ENCODE results near the gene SLC34A3.

The SLC34A3 gene

DNA sequence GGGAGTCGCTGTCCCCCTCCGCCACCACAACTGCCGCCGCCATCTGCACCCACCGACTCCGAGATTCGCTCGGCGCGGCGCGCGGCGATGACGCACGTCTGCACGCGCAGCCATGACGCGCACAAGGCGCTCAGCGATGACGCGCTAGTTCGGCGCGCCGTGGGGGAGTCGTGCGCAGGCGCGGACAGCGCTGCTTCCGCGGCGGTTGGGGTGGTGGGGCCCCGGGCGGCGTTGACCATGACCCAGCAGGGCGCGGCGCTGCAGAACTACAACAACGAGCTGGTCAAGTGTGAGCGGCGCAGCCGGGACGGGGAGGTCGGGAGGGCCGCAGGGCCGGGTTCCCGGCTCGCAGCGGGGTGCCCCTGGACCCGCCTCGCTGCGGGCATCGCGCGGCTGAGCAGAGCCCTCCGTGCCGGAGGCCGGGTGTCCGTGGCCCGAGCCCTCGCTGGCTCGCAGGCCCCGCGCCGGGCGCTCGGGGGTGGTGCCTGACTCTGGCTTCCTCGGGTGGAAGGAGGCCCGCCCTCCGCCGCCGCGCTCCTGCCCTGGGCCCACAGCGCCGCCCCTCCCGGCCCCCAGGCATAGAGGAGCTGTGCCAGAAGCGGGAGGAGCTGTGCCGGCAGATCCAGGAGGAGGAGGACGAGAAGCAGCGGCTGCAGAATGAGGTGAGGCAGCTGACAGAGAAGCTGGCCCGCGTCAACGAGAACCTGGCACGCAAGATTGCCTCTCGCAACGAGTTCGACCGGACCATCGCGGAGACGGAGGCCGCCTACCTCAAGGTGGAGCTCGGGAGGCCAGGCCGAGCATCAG is 42.0 kb upstream of the SLC34A3 start, which contains the start of the genes ANAPC2 and SSNA1:
TSS of gene ANAPC2 (minus strand) at position 71 of the 807 bp plus-strand sequence. CDS start at position 43, 28 bp downstream.
TSS of gene SSNA1 (plus strand) at position 187 of the 807 bp plus-strand sequence. CDS start at position 238, 51 bp downstream.
- H3K9me3 ChIP-seq (ENCODE audit: control insufficient read depth, insufficient read depth, low read length) = no peaks in the 10 kb centered on the region
- DNase-seq (ENCODE audit: low read depth, low spot score) = peak; percentile 85
- H3K27ac ChIP-seq (ENCODE audit: low read length) = no peak within 1 kb of the TSS
- peak within 1 kb of the TSS; percentile 95 for H3K4me3 ChIP-seq (ENCODE audit: low read length)
- no CpG with 5 or more reads among the region's 98 CpGs for WGBS (ENCODE audit: insufficient coverage, insufficient read length)
- no peaks in the 10 kb centered on the region for H3K27me3 ChIP-seq (ENCODE audit: control insufficient read depth, insufficient read depth, low read length)
- H3K36me3 ChIP-seq (ENCODE audit: control insufficient read depth, insufficient read depth, low read length) = peaks cover 11% of the 10 kb centered on the region
- H3K4me1 ChIP-seq (ENCODE audit: control insufficient read depth, insufficient read depth, low read length) = peaks cover 6% of the 10 kb centered on the region; the same call in 1 of the 2 replicates

GRCh38 chr9:137189297-137190295 is 41.1 kb upstream of the SLC34A3 start:
- WGBS (ENCODE audit: insufficient coverage, insufficient read length) = no CpG with 5 or more reads among the region's 23 CpGs
- H3K4me1 ChIP-seq (ENCODE audit: control insufficient read depth, insufficient read depth, low read length) = peaks cover 6% of the 10 kb centered on the region
- no peak overlapping the region for H3K27ac ChIP-seq (ENCODE audit: low read length)

DNA sequence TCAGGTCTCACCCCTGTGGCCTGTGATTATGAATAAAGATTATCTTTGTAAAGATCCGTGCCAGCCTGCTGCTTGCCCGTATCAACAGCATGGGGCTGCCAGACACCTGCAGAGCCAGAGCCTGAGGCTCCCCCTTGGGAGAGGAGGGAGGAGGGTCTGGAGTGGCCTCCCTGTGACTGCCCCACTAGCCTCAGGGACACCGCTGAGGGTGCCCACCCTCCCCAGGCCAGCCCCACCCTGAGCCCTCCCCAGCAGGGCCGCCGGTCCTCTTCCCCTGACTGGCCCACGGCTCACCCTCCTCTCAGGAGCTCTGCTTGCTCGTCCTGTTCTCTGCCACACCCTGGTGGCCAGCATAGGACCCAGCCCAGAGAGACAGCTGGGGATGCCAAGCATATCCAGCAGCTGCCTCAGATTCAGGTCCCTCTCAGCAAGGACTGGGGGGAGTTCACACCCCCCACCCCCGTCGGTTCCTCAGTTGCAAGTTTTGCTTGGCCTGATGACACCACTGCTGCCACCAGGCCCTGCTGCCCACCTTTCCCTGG is 40.3 kb upstream of the SLC34A3 start:
- Histone ChIP-seq H3K27me3 (ENCODE audit: control insufficient read depth, insufficient read depth, low read length) (no peaks in the 10 kb centered on the region), H3K27ac (ENCODE audit: low read length) (no peak overlapping the region), H3K4me3 (ENCODE audit: low read length) (no peak overlapping the region), H3K4me1 (ENCODE audit: control insufficient read depth, insufficient read depth, low read length) (peaks cover 7% of the 10 kb centered on the region), H3K36me3 (ENCODE audit: control insufficient read depth, insufficient read depth, low read length) (0 out of 2 replicates have a peak, but pooled peaks cover 3% of the 10 kb centered on the region), H3K9me3 (ENCODE audit: control insufficient read depth, insufficient read depth, low read length) (no peaks in the 10 kb centered on the region)
- DNase-seq (ENCODE audit: low read depth, low spot score) = no peak
- no CpG with 5 or more reads among the region's 9 CpGs for WGBS (ENCODE audit: insufficient coverage, insufficient read length)

More at GRCh38 chr9:137189297-137190295, 41.1 kb upstream of the SLC34A3 start:
- Histone ChIP-seq H3K27me3 (ENCODE audit: control insufficient read depth, insufficient read depth, low read length) (no peaks in the 10 kb centered on the region), H3K36me3 (ENCODE audit: control insufficient read depth, insufficient read depth, low read length) (peaks cover 9% of the 10 kb centered on the region; the same call in 1 of the 2 replicates), H3K9me3 (ENCODE audit: control insufficient read depth, insufficient read depth, low read length) (no peaks in the 10 kb centered on the region), H3K4me3 (ENCODE audit: low read length) (peak overlapping the region; percentile 95; the same call in 1 of the 2 replicates)
- DNase-seq (ENCODE audit: low read depth, low spot score) = no peak

DNA sequence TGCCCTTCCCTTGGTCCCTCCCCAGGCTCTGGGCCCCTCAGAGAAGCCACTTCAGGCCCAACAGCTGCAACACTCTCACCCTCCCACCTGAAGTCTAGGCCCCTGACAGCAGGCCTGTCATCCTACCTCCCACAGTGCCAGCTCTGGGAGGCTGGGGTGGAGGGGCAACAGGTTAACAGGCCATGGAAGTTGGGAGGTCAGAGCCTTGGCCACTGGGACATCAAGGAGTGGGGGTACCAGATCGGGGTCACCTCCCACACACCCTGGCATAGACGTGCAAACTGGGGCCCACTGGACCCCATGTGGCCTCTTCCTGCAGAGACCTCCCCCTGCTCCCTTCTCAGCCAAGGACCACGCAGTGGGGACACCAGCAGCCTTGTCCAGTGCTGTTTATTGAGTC is 39.5 kb upstream of the SLC34A3 start:
- no peak overlapping the region for H3K27ac ChIP-seq (ENCODE audit: low read length)
- WGBS (ENCODE audit: insufficient coverage, insufficient read length) = no CpG with 5 or more reads among the region's 3 CpGs

DNA sequence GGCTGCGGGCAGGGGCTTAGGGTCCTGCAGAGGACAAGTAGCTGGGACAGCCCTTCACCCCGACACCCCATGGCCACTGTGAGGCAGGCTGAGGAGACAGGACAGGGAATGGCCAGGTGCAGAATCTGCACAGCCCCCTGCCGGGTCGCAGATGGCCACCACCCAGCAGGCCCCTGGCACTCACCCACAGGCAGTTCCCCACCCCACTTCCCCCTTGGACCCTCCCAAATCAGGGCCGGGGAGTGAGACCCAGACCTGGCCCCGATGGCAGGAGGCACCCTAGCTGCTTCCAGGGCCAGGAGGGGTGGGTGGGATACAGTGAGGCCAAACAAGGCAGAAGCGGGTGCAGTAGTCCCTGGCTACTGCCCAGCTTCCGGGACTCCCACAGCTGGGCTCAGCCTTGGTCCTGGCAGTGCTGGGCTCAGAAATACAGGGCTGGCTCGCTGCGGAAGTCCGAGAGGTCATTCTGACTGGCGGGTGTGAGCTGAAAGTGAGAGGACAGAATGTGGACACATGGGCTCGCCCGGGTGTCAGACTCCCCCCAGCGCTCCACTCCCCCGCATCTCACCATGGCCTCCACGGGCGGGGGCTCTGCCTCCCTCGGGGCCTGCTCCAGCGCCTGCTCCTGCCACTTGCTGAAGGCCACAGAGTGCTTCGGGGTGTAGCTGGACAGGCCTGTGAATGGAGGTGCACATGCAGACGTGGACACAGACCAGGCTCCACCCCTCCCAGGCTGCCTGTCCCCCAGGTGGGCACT is 38.8 kb upstream of the SLC34A3 start:
- H3K27ac ChIP-seq (ENCODE audit: low read length) = no peak overlapping the region
- peaks cover 7% of the 10 kb centered on the region for H3K4me1 ChIP-seq (ENCODE audit: control insufficient read depth, insufficient read depth, low read length)
- peaks cover 5% of the 10 kb centered on the region; the same call in 1 of the 2 replicates for H3K36me3 ChIP-seq (ENCODE audit: control insufficient read depth, insufficient read depth, low read length)
- H3K9me3 ChIP-seq (ENCODE audit: control insufficient read depth, insufficient read depth, low read length) = no peaks in the 10 kb centered on the region
- H3K27me3 ChIP-seq (ENCODE audit: control insufficient read depth, insufficient read depth, low read length) = no peaks in the 10 kb centered on the region
- DNase-seq (ENCODE audit: low read depth, low spot score) = no peak
- H3K4me3 ChIP-seq (ENCODE audit: low read length) = no peak overlapping the region
- WGBS (ENCODE audit: insufficient coverage, insufficient read length) = no CpG with 5 or more reads among the region's 22 CpGs

More for the DNA sequence above, 39.5 kb upstream of the SLC34A3 start:
- H3K9me3 ChIP-seq (ENCODE audit: control insufficient read depth, insufficient read depth, low read length) = no peaks in the 10 kb centered on the region
- no peaks in the 10 kb centered on the region for H3K27me3 ChIP-seq (ENCODE audit: control insufficient read depth, insufficient read depth, low read length)
- peaks cover 7% of the 10 kb centered on the region for H3K4me1 ChIP-seq (ENCODE audit: control insufficient read depth, insufficient read depth, low read length)
- no peak for DNase-seq (ENCODE audit: low read depth, low spot score)
- no peak overlapping the region for H3K4me3 ChIP-seq (ENCODE audit: low read length)
- 0 out of 2 replicates have a peak, but pooled peaks cover 3% of the 10 kb centered on the region for H3K36me3 ChIP-seq (ENCODE audit: control insufficient read depth, insufficient read depth, low read length)

- Histone ChIP-seq H3K9me3 (ENCODE audit: control insufficient read depth, insufficient read depth, low read length) (no peaks in the 10 kb centered on the region), H3K4me3 (ENCODE audit: low read length) (no peak overlapping the region), H3K4me1 (ENCODE audit: control insufficient read depth, insufficient read depth, low read length) (peaks cover 7% of the 10 kb centered on the region), H3K27me3 (ENCODE audit: control insufficient read depth, insufficient read depth, low read length) (no peaks in the 10 kb centered on the region), H3K27ac (ENCODE audit: low read length) (no peak overlapping the region), H3K36me3 (ENCODE audit: control insufficient read depth, insufficient read depth, low read length) (peaks cover 5% of the 10 kb centered on the region; the same call in 1 of the 2 replicates)
- no CpG with 5 or more reads among the region's 10 CpGs for WGBS (ENCODE audit: insufficient coverage, insufficient read length)
- no peak for DNase-seq (ENCODE audit: low read depth, low spot score)
Measured at GRCh38 chr9:137192448-137192780, 38.3 kb upstream of the SLC34A3 start.

GRCh38 chr9:137192859-137193258 is 37.8 kb upstream of the SLC34A3 start:
- no CpG with 5 or more reads among the region's 2 CpGs for WGBS (ENCODE audit: insufficient coverage, insufficient read length)
- Histone ChIP-seq H3K4me3 (ENCODE audit: low read length) (no peak overlapping the region), H3K36me3 (ENCODE audit: control insufficient read depth, insufficient read depth, low read length) (peaks cover 5% of the 10 kb centered on the region; the same call in 1 of the 2 replicates), H3K9me3 (ENCODE audit: control insufficient read depth, insufficient read depth, low read length) (no peaks in the 10 kb centered on the region), H3K27me3 (ENCODE audit: control insufficient read depth, insufficient read depth, low read length) (no peaks in the 10 kb centered on the region), H3K27ac (ENCODE audit: low read length) (no peak overlapping the region), H3K4me1 (ENCODE audit: control insufficient read depth, insufficient read depth, low read length) (peaks cover 7% of the 10 kb centered on the region)
- no peak for DNase-seq (ENCODE audit: low read depth, low spot score)

GRCh38 chr9:137193771-137194170 is 36.9 kb upstream of the SLC34A3 start:
- Histone ChIP-seq H3K36me3 (ENCODE audit: control insufficient read depth, insufficient read depth, low read length) (peaks cover 5% of the 10 kb centered on the region; the same call in 1 of the 2 replicates), H3K9me3 (ENCODE audit: control insufficient read depth, insufficient read depth, low read length) (no peaks in the 10 kb centered on the region), H3K4me1 (ENCODE audit: control insufficient read depth, insufficient read depth, low read length) (peaks cover 10% of the 10 kb centered on the region), H3K4me3 (ENCODE audit: low read length) (no peak overlapping the region), H3K27me3 (ENCODE audit: control insufficient read depth, insufficient read depth, low read length) (no peaks in the 10 kb centered on the region), H3K27ac (ENCODE audit: low read length) (no peak overlapping the region)
- WGBS (ENCODE audit: insufficient coverage, insufficient read length) = no CpG with 5 or more reads among the region's 14 CpGs
- no peak for DNase-seq (ENCODE audit: low read depth, low spot score)

- Histone ChIP-seq H3K9me3 (ENCODE audit: control insufficient read depth, insufficient read depth, low read length) (no peaks in the 10 kb centered on the region), H3K27me3 (ENCODE audit: control insufficient read depth, insufficient read depth, low read length) (no peaks in the 10 kb centered on the region), H3K4me1 (ENCODE audit: control insufficient read depth, insufficient read depth, low read length) (peaks cover 13% of the 10 kb centered on the region), H3K4me3 (ENCODE audit: low read length) (no peak overlapping the region), H3K36me3 (ENCODE audit: control insufficient read depth, insufficient read depth, low read length) (peaks cover 5% of the 10 kb centered on the region; the same call in 1 of the 2 replicates), H3K27ac (ENCODE audit: low read length) (no peak overlapping the region)
- no peak for DNase-seq (ENCODE audit: low read depth, low spot score)
- no CpG with 5 or more reads among the region's 16 CpGs for WGBS (ENCODE audit: insufficient coverage, insufficient read length)
Measured at GRCh38 chr9:137194388-137194787, 36.3 kb upstream of the SLC34A3 start.

All from iPS DF 6.9 (cell line).